Activated CD4-positive, alpha-beta T cell treated with anti-CD3 and anti-CD28 coated beads, Interleukin-10, Interleukin-2, amounts not matched to agents 100 ng/mL and 50 ng/mL, durations not matched to agents 16 hours and 8 hours (primary cell): ENCODE results near the gene SMARCA2.

Experiments
- DNase-seq: peaks from one replicate; pipeline ENCODE4 v3.0.0-alpha.2; 2020

The SMARCA2 gene

DNA sequence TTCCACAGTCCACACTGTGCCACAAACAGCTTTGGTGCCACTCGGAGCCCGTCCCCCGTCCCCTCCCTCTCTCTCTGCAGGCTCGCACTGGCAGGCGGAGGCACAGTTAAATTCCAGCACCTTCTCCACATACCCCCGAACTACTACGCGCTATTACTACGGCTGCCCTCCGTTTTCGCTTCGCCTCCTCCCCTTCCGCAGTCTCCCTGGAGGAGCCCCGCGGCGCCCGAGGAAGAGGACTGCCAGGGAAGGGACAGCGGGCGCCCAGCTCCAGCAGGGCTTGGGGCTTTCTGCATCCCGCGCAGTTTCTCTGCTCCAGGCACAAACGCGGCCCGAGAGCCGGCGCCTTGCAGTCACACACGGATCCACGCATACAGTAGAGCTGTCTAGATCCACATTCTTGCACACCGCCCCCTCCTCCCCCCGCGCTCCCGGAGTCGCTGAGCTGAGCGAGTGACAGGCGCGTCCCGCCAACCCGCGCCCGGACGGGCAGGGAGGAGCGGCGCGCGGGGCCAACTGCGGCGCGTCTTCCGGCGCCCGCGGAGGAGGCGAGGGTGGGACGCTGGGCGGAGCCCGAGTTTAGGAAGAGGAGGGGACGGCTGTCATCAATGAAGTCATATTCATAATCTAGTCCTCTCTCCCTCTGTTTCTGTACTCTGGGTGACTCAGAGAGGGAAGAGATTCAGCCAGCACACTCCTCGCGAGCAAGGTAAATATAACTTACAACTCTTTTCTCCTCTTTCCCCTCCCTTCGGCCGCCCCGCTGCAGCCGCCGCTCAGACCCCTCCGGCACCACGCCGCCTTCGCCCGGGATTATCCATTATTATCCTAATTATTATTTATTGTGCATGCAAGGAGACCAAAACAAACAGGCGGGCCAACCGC, at the start of gene SMARCA2:
Gene SMARCA2, plus strand, starts transcription at position 652 of the 885 bp plus-strand sequence. CDS start 13,676 bp downstream, outside the sequence.
- peak; percentile 98 for DNase-seq

DNA sequence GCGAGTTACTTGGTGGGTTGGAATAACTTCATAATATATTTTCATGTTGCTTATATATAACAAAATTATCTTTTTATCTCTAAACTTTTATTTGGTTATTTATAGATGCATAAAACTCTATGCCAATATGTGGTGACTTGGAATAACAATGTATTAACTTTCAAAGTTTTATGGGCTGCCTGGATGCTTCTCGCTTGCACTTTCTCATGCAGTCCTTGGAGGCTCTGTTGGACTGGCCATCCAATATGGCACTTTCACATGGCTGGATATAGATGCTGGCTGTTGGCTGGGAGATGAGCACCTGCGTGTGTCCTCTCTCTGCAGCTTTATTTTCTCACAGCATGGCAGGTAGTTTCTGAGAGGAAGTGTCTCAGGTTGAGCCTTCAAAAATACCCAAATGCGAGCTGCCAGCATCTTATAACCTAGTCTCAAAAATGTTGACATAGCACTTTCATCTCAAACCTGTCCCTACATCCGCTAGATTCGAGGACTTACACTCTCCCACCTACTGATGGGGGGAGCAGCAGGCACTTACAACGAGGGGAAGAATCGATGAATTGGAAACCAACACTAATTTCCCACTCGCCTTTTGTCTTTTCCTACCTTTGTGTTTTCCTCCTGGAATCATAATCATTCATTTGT, 48.3 kb upstream of the SMARCA2 start:
- no peak for DNase-seq

DNA sequence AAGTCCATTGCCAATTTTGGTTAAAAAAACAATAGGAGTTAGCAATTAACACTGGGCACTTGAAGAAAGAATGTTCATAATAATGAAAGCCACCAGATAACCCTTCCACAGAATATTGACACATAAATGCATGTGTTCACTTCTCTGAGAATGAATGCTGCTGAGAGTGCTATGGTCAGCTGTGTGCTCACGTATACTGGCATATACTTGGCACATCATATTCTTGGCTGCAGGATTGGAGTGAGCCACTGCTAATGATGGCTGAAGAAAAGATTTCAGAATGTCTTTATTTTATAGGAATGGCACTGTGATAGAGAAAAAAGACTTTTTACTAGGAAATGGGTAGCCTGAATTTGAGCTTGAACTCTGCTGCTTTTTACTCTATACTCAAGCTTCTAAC, 46.0 kb upstream of the SMARCA2 start:
- DNase-seq = no peak

DNA sequence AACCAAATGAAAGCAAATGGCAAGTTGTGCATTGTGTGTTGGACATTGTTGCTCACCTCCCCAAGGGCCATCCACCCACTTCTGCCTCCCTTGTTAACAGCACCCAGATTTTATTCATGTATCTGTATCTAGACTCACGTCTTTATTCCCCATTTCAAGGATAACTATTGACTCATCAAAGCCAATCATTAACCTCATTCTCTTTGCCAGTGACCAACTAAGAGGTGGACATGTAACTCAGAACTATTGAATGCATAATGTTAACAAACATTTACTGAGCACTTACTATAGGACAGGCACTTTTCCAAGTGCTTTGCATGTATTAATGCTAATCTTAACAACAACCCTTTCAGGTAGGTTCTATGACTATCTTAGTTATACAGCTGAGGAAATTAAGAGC, 45.2 kb upstream of the SMARCA2 start:
- DNase-seq = no peak

DNA sequence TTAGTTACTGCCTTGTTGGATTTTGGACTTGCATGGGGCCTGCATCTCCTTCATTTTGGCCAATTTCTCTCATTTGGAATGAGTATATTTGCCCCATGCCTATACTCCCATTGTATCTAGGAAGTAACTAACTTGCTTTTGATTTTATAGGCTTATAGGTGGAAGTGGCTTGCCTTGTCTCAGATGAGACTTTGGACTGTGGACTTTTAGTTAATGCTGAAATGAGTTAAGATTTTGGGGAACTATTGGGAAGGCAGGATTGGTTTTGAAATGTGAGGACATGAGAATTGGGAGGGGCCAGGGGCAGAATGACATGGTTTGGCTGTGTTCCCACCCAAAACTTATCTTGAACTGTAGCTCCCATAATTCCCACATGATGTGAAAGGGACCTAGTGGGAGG, 42.5 kb upstream of the SMARCA2 start:
- DNase-seq = no peak

DNA sequence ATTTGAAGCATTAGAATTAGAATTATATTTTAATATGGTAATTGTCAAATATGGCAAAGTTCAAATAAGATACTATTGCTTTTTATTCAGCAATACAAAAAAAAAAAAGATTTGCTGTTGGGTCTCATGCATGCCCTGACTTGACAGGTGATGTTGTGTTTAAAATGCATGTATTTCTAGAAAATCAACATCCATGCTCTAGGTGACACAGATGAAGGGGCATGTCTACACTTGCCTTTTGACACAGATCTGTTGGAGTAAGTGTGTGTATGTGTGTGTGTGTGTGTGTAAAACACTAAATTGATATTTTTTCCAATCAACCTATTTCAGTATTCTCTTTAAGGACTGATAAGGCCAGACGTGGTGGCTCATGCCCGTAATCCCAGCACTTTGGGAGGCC, 38.1 kb upstream of the SMARCA2 start:
- DNase-seq = no peak

DNA sequence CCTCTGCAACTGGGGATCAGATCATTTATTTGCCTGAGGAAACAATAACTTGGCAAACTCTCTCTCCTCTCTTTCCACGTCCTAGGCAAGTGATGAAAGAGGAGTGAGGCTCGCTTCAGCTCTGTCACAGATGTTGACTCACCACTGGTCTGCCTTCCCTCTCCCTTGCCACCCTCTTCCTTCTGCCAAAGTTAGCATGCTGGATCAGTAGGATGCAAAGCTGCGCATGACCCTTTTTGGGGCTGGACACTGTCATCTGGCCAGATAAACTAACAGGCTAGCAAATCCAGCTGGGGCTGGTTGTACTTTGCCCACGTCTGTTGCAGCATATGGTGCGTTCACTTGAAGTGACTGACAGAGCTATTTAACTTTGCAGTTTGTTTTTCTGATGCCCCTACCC, 36.2 kb upstream of the SMARCA2 start:
- no peak for DNase-seq

DNA sequence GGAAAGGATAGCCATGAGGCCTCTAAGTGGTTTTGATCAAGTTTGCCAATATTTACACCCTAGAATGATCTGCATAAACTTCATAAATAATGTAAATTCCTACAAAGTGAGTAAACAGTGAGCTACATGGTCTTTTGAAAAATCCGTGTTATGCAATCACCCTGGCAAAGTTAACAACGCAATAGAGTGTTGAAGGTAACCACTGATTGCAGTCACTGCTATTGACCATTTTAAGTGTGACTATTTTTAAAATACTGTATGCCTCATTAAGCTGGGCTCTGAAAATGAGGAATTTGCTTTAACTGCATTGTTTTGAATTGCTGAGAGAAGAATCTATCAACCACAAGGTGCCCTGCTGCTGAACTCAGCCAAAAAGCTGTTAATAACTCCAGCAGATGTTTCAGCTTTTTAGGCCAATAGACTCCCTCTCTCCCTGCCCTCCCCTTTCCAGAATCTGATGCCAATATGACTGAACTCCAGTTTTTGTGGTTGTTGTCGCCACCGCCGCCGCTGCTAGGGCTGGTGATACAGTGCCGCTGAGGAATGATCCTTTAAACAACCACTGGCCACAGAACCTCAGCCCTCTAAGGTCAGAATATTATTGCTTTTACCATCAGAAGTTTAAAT, 35.3 kb upstream of the SMARCA2 start:
- DNase-seq = peak; percentile 2

DNA sequence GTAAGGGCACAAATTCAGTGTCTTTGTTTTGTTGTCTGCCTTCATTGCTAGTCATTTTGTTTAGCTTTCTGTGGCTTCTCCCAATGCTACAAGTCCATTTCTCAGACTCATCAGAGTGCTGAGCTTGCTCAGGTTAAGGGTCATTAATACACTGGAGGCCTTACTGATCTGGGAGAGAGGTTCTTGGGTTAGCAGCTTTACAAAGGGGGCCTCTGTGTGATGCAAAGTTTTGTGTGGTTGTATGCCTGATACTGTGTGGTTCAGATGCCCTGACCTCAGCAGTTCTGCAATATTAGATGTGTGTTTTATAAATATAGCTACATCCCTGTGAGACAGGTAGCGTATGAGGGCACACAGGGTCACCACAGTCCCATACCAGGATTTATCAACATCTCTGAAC, 34.8 kb upstream of the SMARCA2 start:
- DNase-seq = no peak

DNA sequence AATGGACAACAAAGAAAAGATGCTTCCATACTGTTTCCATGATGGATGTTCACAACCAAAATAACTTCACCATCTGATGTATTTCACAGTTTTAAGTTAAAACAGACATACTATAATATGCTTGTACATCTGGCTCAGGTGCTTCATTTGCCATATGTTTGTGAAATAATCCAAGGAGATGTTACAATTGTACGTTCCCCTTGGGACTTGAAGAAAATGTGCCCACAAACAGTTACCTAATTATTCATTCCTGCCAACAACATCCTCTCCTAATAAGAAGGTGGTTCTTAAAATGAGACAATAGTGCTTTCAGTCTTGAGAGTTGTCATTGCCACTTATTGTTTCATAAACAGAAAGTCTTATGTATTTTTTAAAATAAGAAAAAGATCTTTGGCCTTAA, 33.1 kb upstream of the SMARCA2 start:
- peak; percentile 11 for DNase-seq

DNA sequence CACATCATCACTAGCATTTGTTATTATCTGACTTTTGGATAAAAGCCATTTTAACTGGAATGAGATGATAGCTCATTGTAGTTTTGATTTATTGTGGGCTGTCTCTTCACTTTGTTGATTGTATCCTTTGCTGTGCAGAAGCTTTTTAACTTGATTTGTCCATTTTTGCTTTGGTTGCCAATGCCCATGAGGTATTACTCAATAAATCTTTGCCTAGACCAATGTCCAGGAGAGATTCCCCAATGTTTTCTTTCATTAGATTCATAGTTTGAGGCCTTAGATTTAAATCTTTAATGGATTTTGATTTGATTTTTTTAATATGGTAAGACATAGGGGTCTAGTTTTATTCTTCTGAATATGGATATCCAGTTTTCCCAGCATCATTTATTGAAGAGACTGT, 28.8 kb upstream of the SMARCA2 start:
- DNase-seq = no peak

DNA sequence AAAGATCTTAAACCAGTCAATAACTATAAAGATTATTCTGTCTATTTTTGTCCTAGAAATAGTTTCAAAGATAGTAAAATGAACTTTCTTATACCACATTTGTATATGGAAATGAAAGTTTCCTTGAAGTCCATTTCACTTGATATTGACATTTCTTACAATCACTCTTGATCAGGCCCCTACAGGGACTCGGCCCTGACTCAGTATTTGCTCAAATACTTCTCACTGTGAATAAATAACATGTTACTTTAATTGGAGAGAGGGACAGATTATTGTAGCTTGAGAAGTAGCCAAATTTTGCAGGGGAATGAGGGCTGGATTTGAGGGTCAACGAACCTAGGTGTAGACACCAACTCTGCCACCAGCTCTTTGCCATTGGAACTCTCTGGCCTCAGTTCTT, 25.6 kb upstream of the SMARCA2 start:
- DNase-seq = no peak

DNA sequence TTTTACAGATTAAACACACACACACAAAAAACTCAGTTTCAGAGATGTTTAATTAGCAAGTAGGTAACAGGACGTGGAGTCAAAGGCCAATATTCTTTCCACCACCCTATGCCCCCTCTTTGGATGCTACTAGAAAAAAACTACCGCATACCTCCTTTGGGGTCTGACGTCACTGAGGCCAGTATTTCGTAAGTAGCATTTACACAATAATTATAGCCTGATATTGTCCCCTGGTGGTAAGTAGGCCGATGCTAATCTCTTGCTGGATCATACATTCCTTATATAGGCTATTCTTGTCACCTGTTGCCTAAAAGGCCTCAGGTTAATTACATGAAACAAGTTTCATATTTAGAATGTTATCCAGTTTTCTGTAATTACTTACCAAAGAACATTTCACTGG, 21.0 kb upstream of the SMARCA2 start:
- DNase-seq = no peak

DNA sequence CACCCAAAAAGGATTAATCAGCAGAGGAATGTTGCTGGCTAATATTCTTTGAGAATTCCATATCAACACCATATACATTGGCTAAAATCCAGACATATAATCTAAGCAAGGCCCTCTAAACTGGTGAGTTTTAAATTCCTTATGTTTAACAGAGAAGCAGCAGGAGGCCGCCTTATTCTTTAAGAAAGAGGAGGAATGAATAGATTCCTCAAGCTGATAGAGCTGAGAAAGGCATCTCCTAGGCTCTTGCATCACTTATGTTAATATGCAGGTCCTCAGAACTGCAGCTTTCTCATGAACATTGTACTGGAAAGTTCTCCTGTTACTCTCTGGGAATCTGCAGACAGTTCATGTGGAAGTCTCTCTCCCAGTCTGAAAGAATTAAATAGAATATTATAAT, 20.1 kb upstream of the SMARCA2 start:
- DNase-seq = no peak

DNA sequence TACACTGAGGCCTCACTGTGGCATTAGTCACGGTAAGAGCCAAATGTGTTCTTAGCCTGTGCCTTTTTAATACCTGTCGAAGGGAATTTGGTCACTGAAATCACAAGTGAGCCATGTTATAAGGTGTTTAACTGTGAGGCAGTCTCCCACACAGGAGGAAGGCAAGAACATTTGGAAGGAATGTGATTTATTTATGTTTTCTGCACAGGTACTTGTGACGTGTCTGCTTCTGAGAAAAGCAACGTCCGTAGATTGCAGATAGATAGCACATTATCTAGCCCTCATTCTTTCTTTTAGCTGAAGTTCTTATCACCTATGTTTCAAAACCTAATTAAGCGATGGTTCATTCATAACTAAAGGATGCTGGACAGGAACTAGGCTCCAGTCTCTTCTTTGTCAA, 19.0 kb upstream of the SMARCA2 start:
- no peak for DNase-seq

DNA sequence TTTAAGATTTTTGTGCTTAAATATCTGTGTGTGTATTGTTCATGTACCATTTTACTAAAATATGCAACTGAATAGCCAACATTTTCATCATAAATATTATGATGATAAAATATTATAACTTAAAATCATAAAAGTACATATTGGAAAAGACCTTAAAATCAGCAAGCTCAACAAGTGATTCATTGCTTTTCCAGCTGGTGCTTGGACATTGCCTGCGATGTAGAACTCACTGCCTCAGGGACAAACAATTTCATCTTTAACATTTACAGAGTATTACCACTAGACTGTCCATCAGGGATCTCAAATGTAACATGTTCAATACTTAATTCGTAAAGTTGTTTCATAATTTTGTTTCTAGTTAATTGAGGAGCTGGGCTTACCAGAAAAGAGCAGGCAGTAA, 17.5 kb upstream of the SMARCA2 start:
- no peak for DNase-seq

DNA sequence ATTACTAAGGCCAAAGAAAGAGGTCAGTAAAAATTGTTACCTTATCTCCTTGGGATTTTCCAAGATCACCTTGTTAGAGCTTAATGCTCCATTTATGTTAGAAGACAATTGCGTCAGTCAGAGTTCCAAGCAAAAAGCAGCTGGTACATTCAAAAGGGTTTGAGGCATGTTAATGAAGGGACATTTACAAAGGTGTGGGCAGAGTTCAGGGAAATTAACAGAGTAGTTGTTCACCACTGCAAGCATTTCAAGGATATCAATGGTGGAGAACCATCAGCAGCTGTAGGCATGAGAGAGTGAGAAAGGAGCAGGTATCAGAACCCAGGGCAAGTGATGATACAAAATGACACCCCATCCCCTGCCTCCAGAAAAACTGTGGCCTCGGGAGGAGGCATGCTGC, 17.0 kb upstream of the SMARCA2 start:
- DNase-seq = no peak

DNA sequence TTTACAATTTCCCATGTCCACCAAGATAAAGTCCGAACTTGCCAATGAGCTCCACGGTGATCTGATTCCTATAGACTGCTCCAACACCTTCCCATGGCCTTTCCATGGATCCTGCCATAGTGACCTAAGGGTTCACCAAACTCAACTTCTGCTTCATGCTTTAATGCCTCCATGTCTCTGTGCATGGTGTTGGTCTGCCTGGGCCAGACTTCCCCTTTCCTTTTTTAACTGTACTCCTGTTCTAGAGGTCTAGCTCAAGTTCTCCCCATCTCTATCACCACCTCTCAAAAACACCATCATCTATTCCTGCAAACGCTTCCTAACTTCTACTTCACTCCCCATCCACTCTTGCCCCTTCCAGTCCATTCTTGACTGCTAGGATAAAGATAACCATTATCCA, 14.8 kb upstream of the SMARCA2 start:
- no peak for DNase-seq

DNA sequence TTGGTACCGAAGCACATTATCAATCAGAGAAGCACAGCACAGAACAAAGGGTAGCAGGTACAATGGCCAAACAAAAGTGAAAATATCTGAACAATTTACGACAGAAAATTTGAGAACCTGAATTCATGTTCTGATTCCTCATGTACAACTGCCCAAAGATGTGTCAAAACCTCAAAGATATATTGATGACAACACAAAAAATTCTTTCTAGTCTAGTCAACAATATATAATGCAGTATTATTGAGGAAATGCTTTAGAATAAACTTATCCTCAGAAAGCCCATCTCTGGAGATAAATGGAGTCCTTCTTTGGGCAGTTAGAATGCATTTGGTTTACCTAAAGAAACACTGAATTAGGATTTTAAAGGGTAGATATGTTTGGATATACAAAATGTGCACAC, 6.8 kb upstream of the SMARCA2 start:
- no peak for DNase-seq

DNA sequence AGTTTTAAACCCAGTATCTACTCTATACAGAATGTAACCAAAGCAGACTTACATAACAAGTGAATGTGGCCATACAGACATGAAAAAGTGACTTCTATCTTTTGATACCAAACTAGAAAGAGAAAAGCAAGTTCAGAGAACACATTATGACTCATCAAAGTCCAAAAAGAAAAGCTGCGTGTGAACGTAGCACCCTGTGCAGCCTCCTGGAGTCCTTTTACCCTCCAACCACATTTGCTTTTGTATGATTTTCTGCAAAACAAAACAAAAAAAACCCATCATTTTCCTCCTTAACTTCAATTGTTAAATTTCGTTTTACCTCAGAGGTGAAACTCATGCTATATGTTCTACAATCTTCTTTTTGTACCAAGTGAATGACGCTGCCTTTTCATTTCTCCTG, 2.8 kb upstream of the SMARCA2 start:
- peak; percentile 83 for DNase-seq

DNA sequence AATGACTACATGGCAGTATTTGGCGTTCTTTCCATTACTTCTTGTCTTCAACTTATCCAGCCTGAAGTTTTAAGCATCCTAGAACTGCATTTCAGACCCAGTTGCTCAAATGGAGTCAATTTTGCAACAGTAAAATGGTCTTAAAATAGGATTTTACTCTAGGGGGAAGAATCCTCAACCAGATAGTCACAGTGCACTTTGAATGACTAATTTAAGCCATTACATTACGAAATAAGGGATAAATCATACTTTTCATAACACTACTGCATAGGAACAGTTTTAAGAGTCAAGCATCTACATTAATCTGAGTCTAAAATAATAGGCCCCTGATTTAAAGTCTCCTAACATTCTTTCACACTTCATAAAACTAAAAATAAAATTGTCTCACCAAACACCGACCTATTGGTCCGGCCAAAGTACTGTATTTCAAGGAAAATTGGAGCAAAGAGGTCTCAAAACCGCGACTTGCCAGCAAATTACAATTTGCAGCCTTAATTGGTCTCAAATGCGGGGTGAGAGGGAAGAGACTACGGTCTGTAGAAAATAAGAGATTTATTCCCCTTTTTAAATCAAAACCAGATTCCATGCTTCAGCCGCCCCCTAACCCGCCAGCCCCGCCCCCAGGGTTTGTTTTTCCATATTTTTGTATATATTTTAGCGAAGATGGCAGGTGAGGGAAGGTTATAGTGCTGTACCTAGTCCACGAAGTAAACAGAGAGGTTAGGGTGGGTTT, 1.2 kb upstream of the SMARCA2 start:
- no peak for DNase-seq

DNA sequence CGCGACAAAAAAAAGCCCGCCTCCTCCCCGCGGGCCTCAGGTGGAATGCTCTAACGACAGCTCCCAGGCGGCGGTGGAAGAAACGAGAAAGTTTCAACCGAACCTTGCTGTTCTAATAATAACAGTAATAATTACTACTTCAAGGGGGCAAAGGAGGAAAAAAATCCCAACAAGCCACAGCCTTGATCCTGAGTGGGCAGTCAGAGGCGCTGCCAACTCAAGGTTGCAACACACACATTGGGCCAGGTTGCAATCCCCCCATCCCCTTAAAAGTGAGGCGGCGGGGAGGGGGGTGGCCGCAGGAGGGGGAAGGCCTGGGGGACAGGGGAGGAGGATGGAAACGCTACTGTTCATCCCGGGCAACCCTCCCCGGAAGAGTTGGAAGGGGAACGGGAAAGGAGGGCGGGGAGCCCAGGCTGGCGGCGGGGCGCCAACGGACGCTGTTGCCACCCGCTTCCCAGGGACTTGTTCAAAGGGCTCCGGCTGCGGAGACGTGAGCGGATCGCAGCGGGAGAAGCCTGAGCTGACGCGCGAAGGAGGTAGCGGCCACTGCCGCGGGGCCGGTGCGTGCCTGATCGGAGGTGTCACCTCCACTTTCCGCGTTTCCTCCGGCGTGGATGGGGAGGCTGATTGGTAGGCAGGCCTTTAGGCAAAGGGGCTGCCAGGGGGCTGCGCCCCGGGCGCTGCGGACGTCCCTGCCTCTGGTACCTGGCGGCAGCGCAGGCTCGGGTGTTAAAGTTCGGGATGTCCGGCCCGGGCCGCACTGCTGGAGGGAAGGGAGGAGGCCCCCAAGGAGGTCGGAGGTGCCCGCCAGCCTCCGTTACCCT, 647 bp downstream of the SMARCA2 start:
- DNase-seq = peak; percentile 54
